Measurements from ENCODE around the gene ZNF507.
"Not testable (repeated sequence)": the region's sequence is repeated elsewhere in the genome, so short reads cannot be mapped to it uniquely, and the experiment has no call there.

ZNF507 gene

DNA sequence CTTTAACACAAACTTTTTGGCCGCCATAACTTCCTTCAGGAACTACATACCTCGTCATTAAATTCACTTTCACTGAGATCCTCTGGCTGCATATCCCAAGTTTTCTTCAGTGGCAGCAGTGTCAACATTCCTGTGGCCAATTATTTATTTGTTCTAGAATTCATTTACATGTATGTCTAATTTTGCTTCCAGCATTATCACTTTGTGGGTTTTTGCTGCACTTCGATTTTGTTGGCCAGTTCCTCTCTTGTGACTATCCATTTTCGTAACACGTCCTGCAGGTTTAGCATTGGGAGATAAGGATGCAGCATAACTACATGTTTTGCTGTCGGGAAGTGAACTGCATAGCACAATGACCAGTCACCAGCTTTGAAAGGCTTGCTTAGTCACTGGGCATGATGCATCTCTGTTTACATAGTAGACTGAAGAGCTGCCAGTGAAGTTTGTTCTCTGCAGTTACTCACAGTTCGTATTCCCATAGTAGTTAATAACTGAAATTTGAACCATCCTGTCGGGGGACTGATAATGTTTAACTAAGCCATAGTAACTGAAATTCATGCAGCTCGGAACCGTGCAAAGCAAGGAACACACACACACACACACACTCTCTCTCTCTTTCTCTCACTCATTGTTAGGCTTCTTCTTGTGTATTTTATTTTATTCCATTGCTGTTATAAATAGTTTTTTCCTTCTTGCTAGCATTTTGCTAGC lies 28.3 kb downstream of the ZNF507 start:
- peaks cover 34% of the 10 kb centered on the region for H3K36me3 Mint-ChIP-seq
- peaks cover 11% of the 10 kb centered on the region for H3K4me1 Mint-ChIP-seq
- H3K4me3 Mint-ChIP-seq, result no peak overlapping the region
- H3K9me3 Mint-ChIP-seq, result no peaks in the 10 kb centered on the region
- no peaks in the 10 kb centered on the region for H3K27me3 Mint-ChIP-seq
- peak overlapping the region; percentile 33 for H3K27ac Mint-ChIP-seq

DNA sequence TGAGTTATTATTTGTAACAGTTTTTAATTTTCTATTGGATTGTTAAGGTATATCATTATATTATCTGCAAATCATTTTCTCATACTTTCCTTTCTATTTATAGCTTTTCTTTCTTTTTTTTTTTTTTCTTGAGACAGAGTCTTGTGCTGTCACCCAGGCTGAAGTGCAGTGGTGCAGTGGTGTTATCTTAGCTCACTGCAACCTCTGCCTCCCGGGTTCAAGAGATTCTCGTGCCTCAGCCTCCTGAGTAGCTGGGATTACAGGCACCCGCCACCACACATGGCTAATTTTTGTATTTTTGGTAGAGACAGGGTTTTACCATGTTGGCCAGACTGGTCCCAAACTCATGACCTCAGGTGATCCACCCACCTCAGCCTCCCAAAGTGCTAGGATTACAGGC lies 29.0 kb downstream of the ZNF507 start:
- Mint-ChIP-seq H3K36me3 (peaks cover 32% of the 10 kb centered on the region), H3K27ac (peak overlapping the region; percentile 33)
- not testable (repeated sequence) for H3K27me3 Mint-ChIP-seq, H3K4me1 Mint-ChIP-seq, H3K9me3 Mint-ChIP-seq, H3K4me3 Mint-ChIP-seq

DNA sequence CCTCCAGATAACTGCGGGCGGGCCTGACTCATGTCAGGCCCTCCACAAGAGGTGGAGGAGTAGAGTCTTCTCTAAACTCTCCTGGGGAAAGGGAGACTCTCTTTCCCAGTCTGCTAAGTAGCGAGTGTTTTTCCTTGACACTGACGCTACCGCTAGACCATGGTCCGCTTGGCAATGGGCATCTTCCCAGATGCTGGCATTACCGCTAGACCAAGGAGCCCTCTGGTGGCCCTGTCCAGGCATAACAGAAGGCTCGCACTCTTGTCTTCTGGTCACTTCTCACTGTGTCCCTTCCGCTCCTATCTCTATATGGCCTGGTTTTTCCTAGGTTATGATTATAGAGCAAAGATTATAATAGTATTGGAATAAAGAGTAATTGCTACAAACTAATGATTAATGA lies 31.7 kb downstream of the ZNF507 start:
- H3K4me1 Mint-ChIP-seq, H3K9me3 Mint-ChIP-seq, H3K27me3 Mint-ChIP-seq, H3K4me3 Mint-ChIP-seq, H3K27ac Mint-ChIP-seq: not testable (repeated sequence)
- peaks cover 24% of the 10 kb centered on the region for H3K36me3 Mint-ChIP-seq

DNA sequence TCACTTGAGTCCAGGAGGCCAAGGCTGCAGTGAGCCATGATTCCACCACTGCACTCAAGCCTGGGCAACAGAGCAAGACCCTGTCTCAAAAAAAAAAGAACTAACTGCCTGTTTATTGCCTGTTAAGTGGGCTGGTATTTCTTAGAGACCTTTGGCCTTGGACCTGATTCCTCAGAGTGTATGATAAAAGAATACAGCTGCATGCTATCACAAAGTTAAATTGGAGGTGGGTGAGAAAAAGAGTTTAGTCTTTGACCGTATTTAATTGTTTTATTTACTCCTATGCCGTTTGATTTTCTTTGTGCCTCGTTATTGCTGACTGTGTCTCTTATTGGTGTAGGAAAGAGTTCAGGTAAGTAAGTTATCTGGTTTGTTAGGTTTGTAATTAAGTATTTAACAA lies 34.9 kb downstream of the ZNF507 start:
- H3K27ac Mint-ChIP-seq, result no peak overlapping the region
- H3K4me1 Mint-ChIP-seq, result no peaks in the 10 kb centered on the region
- H3K27me3 Mint-ChIP-seq, result no peaks in the 10 kb centered on the region
- no peaks in the 10 kb centered on the region for H3K9me3 Mint-ChIP-seq
- H3K36me3 Mint-ChIP-seq, result peaks cover 16% of the 10 kb centered on the region
- H3K4me3 Mint-ChIP-seq, result no peak overlapping the region

DNA sequence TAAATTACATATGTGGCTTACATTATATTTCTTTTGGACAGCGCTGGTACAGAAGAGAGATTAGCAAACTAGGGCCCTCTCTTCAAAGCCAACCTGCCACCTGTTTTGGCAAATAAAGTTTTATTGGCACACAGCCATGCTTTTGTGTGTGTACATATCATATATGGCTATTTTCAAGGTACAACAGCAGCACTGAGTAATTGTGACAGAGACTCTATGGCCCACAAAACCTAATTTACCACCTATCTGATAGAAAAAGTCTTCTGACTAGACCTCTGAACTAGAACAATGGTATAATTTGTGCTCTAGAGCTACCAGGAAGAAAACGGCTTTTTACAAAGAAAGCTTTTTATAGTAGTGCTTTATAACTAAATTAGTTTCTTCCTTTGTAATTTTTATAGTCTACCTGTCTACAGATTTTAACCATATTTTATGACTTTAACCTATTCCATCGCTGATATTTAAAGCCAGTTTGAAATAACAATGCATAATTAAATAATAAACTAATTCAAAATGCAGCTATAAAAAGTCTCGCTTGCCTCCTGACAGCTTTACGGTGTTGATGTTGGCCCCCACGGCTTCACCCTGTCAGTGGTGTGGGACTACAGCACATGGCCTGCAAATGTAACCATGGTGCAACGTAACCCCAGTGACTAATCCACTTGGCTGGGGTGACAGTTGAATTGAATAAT lies 42.4 kb downstream of the ZNF507 start:
- Mint-ChIP-seq H3K9me3 (no peaks in the 10 kb centered on the region), H3K4me3 (no peak overlapping the region), H3K27ac (no peak overlapping the region), H3K4me1 (peaks cover 4% of the 10 kb centered on the region), H3K27me3 (no peaks in the 10 kb centered on the region), H3K36me3 (peaks cover 6% of the 10 kb centered on the region)

DNA sequence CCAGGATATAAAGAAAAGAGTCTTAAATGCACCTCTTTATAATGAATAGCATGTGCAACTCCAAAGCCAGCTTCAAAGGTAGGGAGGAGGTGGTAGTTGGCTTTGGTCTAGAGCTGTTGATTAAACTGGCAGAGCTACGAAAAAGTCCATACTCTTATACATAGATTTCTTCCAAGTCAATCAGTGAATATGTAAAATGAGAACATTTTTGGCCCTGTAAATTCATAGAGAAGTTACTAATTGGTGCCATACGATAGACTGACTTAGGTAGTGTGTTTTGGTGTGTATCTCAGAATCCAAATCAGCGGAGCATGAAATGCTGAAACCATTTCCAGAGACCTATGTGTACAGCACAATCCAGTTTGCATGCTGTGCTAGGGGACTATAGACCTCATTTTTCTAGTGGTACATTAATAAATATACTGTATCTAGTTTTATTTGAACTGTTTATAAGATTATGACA lies 43.0 kb downstream of the ZNF507 start:
- H3K36me3 Mint-ChIP-seq, result peaks cover 6% of the 10 kb centered on the region
- no peak overlapping the region for H3K27ac Mint-ChIP-seq
- no peak overlapping the region for H3K4me3 Mint-ChIP-seq
- no peaks in the 10 kb centered on the region for H3K9me3 Mint-ChIP-seq
- peaks cover 4% of the 10 kb centered on the region for H3K4me1 Mint-ChIP-seq
- no peaks in the 10 kb centered on the region for H3K27me3 Mint-ChIP-seq

GRCh38 chr19:32392901-32393300 lies 47.5 kb downstream of the ZNF507 start:
- Mint-ChIP-seq H3K27me3 (no peaks in the 10 kb centered on the region), H3K4me3 (no peak overlapping the region), H3K36me3 (peaks cover 3% of the 10 kb centered on the region), H3K9me3 (no peaks in the 10 kb centered on the region), H3K27ac (no peak overlapping the region), H3K4me1 (peaks cover 13% of the 10 kb centered on the region)

DNA sequence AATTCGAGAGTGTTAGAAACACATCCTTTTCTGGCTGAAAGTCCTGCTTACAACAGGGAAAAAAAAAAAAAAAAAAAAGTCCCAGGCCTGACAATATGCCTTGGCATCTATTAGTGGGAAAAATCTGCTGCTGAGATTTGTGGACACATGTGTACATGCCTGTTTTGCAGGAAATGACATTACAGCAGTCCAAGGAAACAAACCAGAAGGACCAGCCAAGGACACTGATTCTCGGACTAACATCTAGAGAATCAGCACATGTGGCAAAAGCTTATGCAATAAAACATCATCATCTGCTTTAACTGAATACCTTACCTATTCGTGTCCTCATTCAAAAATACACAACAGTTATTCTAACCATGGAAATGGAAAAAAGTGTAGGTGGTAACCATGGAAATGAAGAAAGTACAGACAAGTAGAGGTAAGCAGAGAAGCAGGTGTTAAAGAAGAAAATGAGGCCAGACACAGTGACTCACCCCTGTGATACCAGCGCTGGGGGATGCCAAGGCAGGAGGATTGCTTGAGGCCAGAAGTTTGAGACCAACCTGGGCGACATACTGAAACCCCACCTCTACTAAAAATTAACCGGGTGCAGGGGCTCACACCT lies 50.7 kb downstream of the ZNF507 start:
- Mint-ChIP-seq H3K9me3 (no peaks in the 10 kb centered on the region), H3K4me1 (peaks cover 13% of the 10 kb centered on the region), H3K27ac (peak overlapping the region; percentile 82), H3K36me3 (peaks cover 3% of the 10 kb centered on the region), H3K4me3 (no peak overlapping the region), H3K27me3 (no peaks in the 10 kb centered on the region)

DNA sequence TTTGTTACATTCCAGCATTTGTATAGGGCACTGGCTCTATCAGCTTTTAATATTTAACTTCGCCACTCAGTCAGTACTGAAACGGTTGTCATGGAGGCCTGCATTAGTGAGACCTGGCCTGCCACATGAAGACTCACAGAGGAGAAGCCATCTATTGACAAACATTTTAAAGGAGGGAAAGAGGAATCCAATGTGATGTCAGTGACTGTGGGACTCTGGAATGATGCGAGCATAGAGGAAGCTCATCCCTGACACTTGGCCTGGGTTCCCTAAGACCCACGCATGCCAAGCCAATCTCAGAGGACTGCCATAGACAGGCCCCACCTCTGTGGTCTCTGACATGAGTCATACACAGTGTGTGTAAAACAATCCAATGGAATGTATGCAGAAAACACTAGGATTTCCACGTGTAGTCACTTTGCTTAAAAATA lies 52.3 kb downstream of the ZNF507 start:
- H3K4me1 Mint-ChIP-seq, result peaks cover 9% of the 10 kb centered on the region
- no peak overlapping the region for H3K27ac Mint-ChIP-seq
- no peak overlapping the region for H3K4me3 Mint-ChIP-seq
- no peaks in the 10 kb centered on the region for H3K9me3 Mint-ChIP-seq
- peaks cover 3% of the 10 kb centered on the region for H3K36me3 Mint-ChIP-seq
- no peaks in the 10 kb centered on the region for H3K27me3 Mint-ChIP-seq

DNA sequence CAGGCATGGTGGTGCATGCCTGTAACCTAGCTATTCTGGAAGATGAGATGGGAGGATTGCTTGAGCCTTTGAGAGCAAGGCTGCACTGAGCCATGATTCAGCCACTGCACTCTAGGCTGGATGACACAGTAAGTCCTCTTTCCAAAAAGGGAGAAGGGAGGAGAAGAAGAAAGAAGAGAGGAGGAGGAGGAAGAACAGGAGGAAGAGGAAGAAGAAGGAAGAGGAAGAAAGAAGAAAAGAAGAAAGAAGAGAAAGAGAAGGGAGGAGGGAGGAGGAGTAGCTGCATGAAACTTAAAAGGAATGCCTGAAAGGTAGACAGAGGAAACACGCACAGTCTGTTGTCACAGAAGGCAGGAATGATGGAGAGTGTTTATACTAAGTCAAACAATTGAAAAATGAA lies 56.6 kb downstream of the ZNF507 start:
- H3K4me1 Mint-ChIP-seq, result peaks cover 18% of the 10 kb centered on the region
- no peaks in the 10 kb centered on the region for H3K9me3 Mint-ChIP-seq
- H3K27ac Mint-ChIP-seq, result no peak overlapping the region
- no peaks in the 10 kb centered on the region for H3K36me3 Mint-ChIP-seq
- no peaks in the 10 kb centered on the region for H3K27me3 Mint-ChIP-seq
- H3K4me3 Mint-ChIP-seq, result no peak overlapping the region

GRCh38 chr19:32403291-32403995 lies 58.0 kb downstream of the ZNF507 start:
- Mint-ChIP-seq H3K36me3 (no peaks in the 10 kb centered on the region), H3K27ac (no peak overlapping the region), H3K27me3 (no peaks in the 10 kb centered on the region), H3K4me1 (peaks cover 26% of the 10 kb centered on the region), H3K4me3 (peak overlapping the region; percentile 89), H3K9me3 (no peaks in the 10 kb centered on the region)

- no peaks in the 10 kb centered on the region for H3K36me3 Mint-ChIP-seq
- H3K9me3 Mint-ChIP-seq, result no peaks in the 10 kb centered on the region
- H3K4me3 Mint-ChIP-seq, result peak overlapping the region; percentile 89
- peaks cover 26% of the 10 kb centered on the region for H3K4me1 Mint-ChIP-seq
- H3K27me3 Mint-ChIP-seq, result no peaks in the 10 kb centered on the region
- H3K27ac Mint-ChIP-seq, result peak overlapping the region; percentile 84
Observed at GRCh38 chr19:32404213-32404932, 59.0 kb downstream of the ZNF507 start.

DNA sequence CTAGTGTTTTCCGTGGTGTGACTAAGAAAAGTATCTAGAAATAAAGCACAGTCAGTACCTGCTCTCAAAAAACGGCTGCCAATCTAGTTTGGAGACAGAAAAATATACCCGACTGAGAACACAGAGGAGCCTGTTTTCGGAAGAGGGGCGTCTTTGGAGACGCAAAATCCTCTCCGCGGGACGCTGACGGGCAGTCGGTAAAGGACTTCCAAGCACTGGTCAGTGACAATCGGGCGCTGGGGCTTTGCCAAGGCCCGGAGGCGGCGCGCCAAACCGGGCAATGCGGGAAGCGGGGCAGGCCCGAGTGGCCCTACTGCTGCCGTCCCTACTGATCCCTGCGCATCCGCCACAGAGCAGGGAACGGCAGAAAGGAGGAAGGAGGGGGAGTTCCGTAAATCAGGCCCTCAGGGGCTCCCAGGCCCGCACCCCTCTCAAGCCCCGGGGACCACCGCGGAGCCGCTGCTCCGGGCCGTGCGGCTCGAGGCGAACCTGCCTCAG lies 59.6 kb downstream of the ZNF507 start:
- peaks cover 26% of the 10 kb centered on the region for H3K4me1 Mint-ChIP-seq
- peak overlapping the region; percentile 92 for H3K27ac Mint-ChIP-seq
- H3K9me3 Mint-ChIP-seq, result no peaks in the 10 kb centered on the region
- H3K27me3 Mint-ChIP-seq, result no peaks in the 10 kb centered on the region
- H3K36me3 Mint-ChIP-seq, result peaks cover 3% of the 10 kb centered on the region
- H3K4me3 Mint-ChIP-seq, result peak overlapping the region; percentile 89

- Mint-ChIP-seq H3K27ac (peak within 1 kb of the TSS; percentile 92), H3K4me1 (peaks cover 26% of the 10 kb centered on the region), H3K9me3 (no peaks in the 10 kb centered on the region), H3K27me3 (no peaks in the 10 kb centered on the region), H3K4me3 (peak within 1 kb of the TSS; percentile 92), H3K36me3 (peaks cover 5% of the 10 kb centered on the region)
Observed at GRCh38 chr19:32405431-32406160, 60.2 kb downstream of the ZNF507 start, which contains the start of gene DPY19L3. TSS of gene DPY19L3 (plus strand) at chr19:32405770. CDS start at chr19:32408254, 2,484 bp downstream.

Measured in activated naive CD4-positive, alpha-beta T cell treated with anti-CD3 and anti-CD28 coated beads, Interleukin-2, amount 50 U/mL, for 24 hours (primary cell).